DOHH2 (cell line): ENCODE measurements around the gene YLPM1.

Experiments used
- CTCF ChIP-seq: fragments of 200-600 bp; sonication (generic); IDR thresholded peaks from one replicate; pipeline ENCODE4 v1.5.1; 2014; ENCODE audit warnings: antibody characterized with exemption, mild to moderate bottlenecking, low read depth, low read length; ENCODE audit not compliant: poor library complexity, severe bottlenecking
- EZH2phosphoT487 ChIP-seq: fragments of 200-600 bp; sonication (generic); IDR thresholded peaks from 2 replicates; pipeline ENCODE4 v1.6.1; 2017; ENCODE audit warnings: borderline replicate concordance, mild to moderate bottlenecking, antibody characterized with exemption, low read length, moderate library complexity, mixed read lengths

GRCh38 chr14:74799765-74800164 is 36.6 kb downstream of the YLPM1 start:
- TF ChIP-seq CTCF (no peak), EZH2phosphoT487 (no peak)
